ENCODE results near the gene PIWIL4.

DNA sequence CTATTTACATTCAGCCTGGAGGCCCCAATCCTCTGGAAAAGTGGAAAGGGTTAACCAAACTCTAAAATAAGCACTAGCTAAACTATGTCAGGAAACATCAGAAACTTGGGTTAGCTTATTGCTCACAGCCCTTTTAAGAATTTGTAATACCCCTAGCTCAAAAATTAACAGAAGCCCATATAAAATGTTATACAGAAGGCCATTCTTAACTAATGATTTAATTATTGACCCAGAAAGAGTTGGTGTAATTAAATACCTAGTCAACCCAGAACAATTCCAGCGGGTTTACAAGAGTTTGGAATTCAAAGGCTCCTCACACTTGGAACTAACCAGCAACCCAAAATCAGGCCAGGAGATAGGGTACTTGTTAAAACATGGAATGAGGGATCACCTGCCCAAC is 88.8 kb downstream of the PIWIL4 start:
- TF ChIP-seq CTCF (IDR thresholded peaks at IDR 0.05; ENCODE audit: borderline replicate concordance, extremely low read depth, low read length, poor library complexity, severe bottlenecking) (no peak), EZH2 (IDR thresholded peaks at IDR 0.05; ENCODE audit: borderline replicate concordance, low read depth, low read length, severe bottlenecking) (no peak)
